ENCODE data around the gene ST8SIA5. TPM values are rescaled to one million over a fixed set of nuclear protein-coding genes. Genes with fewer than 3 reads are reported as not detected.
A peak's percentile ranks its signal among the peaks of the same experiment; 100 is the strongest.
"Not testable (repeated sequence)": the region's sequence is repeated elsewhere in the genome, so short reads cannot be mapped to it uniquely, and the experiment has no call there.

ST8SIA5 gene, protein sequence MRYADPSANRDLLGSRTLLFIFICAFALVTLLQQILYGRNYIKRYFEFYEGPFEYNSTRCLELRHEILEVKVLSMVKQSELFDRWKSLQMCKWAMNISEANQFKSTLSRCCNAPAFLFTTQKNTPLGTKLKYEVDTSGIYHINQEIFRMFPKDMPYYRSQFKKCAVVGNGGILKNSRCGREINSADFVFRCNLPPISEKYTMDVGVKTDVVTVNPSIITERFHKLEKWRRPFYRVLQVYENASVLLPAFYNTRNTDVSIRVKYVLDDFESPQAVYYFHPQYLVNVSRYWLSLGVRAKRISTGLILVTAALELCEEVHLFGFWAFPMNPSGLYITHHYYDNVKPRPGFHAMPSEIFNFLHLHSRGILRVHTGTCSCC
- under 1 TPM in 1 of 3 donors, not detected in 2; 0.13 TPM for total RNA-seq

DNA sequence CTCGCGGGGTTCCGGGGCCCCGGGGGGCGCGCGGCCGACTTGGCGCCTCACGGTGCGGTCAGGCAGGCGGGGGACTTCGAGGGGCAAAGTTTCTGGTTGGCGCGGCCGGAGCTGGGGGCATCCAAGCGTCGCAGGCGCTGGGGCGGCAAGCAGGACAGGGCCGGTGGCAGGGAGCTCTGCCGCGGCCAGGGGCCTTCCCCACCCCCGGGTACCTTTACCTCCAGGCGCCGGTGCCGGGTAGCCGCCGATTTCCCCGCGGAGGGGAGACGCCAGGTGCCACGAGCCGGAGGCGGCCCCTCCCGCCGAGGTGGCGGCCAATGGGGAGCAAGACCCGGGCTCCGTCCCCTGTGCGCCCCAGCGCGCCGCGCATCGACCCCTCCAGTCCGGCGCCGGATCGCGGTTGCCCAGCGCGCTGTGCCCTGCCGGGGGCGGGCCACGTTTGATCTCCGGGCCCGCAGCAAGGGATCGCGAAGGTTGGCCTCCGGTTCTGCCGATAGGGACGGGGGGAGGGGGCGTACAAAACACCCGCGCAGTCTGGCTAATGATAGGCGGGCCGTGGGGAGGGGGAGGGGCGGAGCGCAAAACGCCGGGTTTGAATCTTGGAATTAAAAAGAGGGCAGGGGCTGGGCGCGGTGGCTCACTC lies at the start of gene ST8SIA5:
Gene ST8SIA5, minus strand, starts transcription at position 495 of the 643 bp plus-strand sequence. CDS start 545 bp downstream, outside the sequence.
- no peak for DNase-seq
- Mint-ChIP-seq H3K4me3 (peak within 1 kb of the TSS; percentile 26), H3K9me3 (no peaks in the 10 kb centered on the region), H3K36me3 (ENCODE audit: insufficient read depth) (no peaks in the 10 kb centered on the region), H3K27me3 (ENCODE audit: low read depth) (peaks cover 69% of the 10 kb centered on the region), H3K4me1 (ENCODE audit: low read depth) (peaks cover 10% of the 10 kb centered on the region)
- peak in 1 of 2 donors; percentile 23 for ATAC-seq

- not testable (repeated sequence) for H3K4me1 Mint-ChIP-seq (ENCODE audit: low read depth); ATAC-seq; DNase-seq; H3K27me3 Mint-ChIP-seq (ENCODE audit: low read depth); H3K36me3 Mint-ChIP-seq (ENCODE audit: insufficient read depth); H3K9me3 Mint-ChIP-seq; H3K4me3 Mint-ChIP-seq
Observed at GRCh38 chr18:46795945-46796344, 39.1 kb upstream of the ST8SIA5 start.

GRCh38 chr18:46794607-46795006 lies 37.8 kb upstream of the ST8SIA5 start:
- Mint-ChIP-seq H3K4me3 (no peak overlapping the region), H3K27me3 (ENCODE audit: low read depth) (no peaks in the 10 kb centered on the region), H3K4me1 (ENCODE audit: low read depth) (no peaks in the 10 kb centered on the region), H3K9me3 (peaks cover 7% of the 10 kb centered on the region), H3K36me3 (ENCODE audit: insufficient read depth) (peaks cover 8% of the 10 kb centered on the region)
- DNase-seq (no peak), ATAC-seq (no peak)

- ATAC-seq (no peak), DNase-seq (no peak)
- Mint-ChIP-seq H3K9me3 (peaks cover 7% of the 10 kb centered on the region), H3K36me3 (ENCODE audit: insufficient read depth) (peaks cover 8% of the 10 kb centered on the region), H3K4me3 (no peak overlapping the region), H3K27me3 (ENCODE audit: low read depth) (no peaks in the 10 kb centered on the region), H3K4me1 (ENCODE audit: low read depth) (no peaks in the 10 kb centered on the region)
Observed at GRCh38 chr18:46793565-46793964, 36.7 kb upstream of the ST8SIA5 start.

DNA sequence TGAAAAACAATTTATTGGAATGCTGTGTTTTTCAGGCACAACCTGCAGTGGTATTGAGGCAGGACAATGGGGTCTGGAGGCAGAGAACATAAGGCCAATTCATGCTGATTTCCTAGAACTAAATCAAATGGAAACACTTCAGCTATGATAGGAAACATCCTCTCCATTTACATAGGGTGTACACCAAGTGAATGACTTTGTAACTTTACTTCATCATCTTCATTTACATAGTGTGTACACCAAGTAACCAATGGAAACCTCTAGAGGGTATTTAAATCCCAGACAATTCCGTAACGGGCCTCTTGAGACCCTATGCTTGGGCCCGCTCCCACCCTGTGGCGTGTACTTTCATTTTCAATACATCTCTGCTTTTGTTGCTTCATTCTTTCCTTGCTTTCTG lies 32.2 kb upstream of the ST8SIA5 start:
- DNase-seq: no peak
- no peak overlapping the region for H3K4me3 Mint-ChIP-seq
- no peaks in the 10 kb centered on the region for H3K4me1 Mint-ChIP-seq (ENCODE audit: low read depth)
- H3K27me3 Mint-ChIP-seq (ENCODE audit: low read depth): peaks cover 4% of the 10 kb centered on the region
- no peak for ATAC-seq
- no peaks in the 10 kb centered on the region for H3K36me3 Mint-ChIP-seq (ENCODE audit: insufficient read depth)
- peaks cover 11% of the 10 kb centered on the region for H3K9me3 Mint-ChIP-seq

GRCh38 chr18:46787674-46788073 lies 30.8 kb upstream of the ST8SIA5 start:
- Mint-ChIP-seq H3K4me1 (ENCODE audit: low read depth) (no peaks in the 10 kb centered on the region), H3K36me3 (ENCODE audit: insufficient read depth) (no peaks in the 10 kb centered on the region), H3K4me3 (no peak overlapping the region), H3K27me3 (ENCODE audit: low read depth) (peaks cover 4% of the 10 kb centered on the region), H3K9me3 (peaks cover 11% of the 10 kb centered on the region)
- no peak for ATAC-seq
- DNase-seq: no peak

DNA sequence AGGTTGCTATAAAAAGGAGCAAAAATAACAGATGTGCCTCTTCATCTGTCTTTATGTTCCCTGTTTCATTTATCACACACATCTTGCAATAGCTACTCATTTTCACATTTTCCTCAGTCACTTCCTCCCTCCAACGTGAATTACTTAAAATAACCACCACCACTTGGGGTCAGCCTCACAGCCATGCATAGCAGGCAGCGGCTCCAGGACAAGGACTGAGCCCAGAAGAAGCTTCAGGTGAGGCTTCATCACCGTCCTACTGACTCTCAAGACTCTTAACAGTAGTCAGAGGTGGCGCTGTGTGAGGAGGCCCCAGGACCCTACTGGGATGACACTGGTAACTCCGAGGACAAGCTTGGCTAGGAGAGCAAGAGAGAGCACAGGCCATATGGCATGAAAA lies 15.5 kb upstream of the ST8SIA5 start:
- Mint-ChIP-seq H3K36me3 (ENCODE audit: insufficient read depth) (no peaks in the 10 kb centered on the region), H3K9me3 (no peaks in the 10 kb centered on the region), H3K27me3 (ENCODE audit: low read depth) (peaks cover 4% of the 10 kb centered on the region), H3K4me3 (no peak overlapping the region), H3K4me1 (ENCODE audit: low read depth) (no peaks in the 10 kb centered on the region)
- DNase-seq (no peak), ATAC-seq (no peak)

DNA sequence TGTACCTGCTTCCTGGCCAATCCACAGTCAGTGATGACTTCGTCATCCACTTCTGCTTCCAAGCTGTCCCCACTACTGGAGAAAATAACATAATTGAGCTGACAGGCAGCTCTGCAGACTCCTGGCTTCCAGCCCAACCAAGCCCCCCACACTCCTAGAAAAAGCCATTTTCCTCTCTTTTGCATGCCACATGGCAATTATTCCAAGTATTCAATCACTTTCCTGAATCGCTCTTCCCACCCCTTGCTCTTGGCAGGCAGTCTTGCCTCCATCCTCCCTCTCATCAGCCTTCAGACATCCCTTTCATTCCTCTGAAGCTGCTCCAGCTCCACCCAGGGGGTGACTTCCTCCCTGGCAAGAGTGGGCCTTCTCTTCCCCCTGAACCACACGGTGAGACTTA lies 14.3 kb upstream of the ST8SIA5 start:
- DNase-seq (no peak), ATAC-seq (no peak)
- peaks cover 6% of the 10 kb centered on the region for H3K27me3 Mint-ChIP-seq (ENCODE audit: low read depth)
- no peak overlapping the region for H3K4me3 Mint-ChIP-seq
- H3K36me3 Mint-ChIP-seq (ENCODE audit: insufficient read depth): no peaks in the 10 kb centered on the region
- no peaks in the 10 kb centered on the region for H3K4me1 Mint-ChIP-seq (ENCODE audit: low read depth)
- H3K9me3 Mint-ChIP-seq: no peaks in the 10 kb centered on the region

- no peaks in the 10 kb centered on the region for H3K9me3 Mint-ChIP-seq
- DNase-seq (no peak), ATAC-seq (no peak)
- H3K4me3 Mint-ChIP-seq: no peak overlapping the region
- H3K36me3 Mint-ChIP-seq (ENCODE audit: insufficient read depth): no peaks in the 10 kb centered on the region
- H3K4me1 Mint-ChIP-seq (ENCODE audit: low read depth): no peaks in the 10 kb centered on the region
- peaks cover 6% of the 10 kb centered on the region for H3K27me3 Mint-ChIP-seq (ENCODE audit: low read depth)
Observed at GRCh38 chr18:46770708-46771107, 13.9 kb upstream of the ST8SIA5 start.

DNA sequence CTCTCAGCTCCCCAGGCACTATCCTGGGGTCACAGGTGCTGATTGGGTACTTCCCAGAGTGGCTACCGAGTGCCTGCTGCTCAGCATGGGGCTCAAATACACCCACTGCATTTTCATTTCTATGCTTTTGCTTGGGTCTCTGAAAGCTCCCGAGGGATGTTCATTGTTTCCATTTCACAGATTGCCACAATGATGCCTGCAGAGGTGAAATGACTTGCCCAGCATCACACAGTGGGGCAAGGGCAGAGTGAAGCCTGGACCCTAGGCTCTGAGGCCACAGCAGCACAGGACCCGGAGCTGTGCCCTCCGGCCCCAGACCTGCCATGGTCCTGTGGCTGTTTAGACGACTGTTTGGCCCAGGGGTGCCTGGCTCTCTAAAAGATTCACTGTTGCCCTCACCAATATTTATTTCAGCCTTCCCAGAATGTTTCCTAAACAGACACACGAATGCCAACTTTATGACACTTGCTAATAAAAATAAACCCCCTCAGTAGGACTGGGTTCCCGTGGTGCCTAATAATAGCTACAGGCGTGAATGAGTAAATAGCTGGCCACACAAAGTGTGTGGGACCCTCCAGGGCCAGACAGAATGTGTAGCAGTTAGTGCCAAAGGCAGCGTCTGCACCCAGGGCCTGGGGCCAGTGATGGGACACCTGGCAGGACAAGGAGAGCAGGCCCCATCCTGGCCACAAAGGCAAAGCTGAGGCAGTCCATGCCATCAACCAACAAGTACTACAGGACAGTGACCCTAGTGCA lies 11.5 kb upstream of the ST8SIA5 start:
- DNase-seq (no peak), ATAC-seq (no peak)
- H3K36me3 Mint-ChIP-seq (ENCODE audit: insufficient read depth): no peaks in the 10 kb centered on the region
- H3K4me1 Mint-ChIP-seq (ENCODE audit: low read depth): no peaks in the 10 kb centered on the region
- no peaks in the 10 kb centered on the region for H3K9me3 Mint-ChIP-seq
- H3K27me3 Mint-ChIP-seq (ENCODE audit: low read depth): peaks cover 18% of the 10 kb centered on the region
- no peak overlapping the region for H3K4me3 Mint-ChIP-seq

DNA sequence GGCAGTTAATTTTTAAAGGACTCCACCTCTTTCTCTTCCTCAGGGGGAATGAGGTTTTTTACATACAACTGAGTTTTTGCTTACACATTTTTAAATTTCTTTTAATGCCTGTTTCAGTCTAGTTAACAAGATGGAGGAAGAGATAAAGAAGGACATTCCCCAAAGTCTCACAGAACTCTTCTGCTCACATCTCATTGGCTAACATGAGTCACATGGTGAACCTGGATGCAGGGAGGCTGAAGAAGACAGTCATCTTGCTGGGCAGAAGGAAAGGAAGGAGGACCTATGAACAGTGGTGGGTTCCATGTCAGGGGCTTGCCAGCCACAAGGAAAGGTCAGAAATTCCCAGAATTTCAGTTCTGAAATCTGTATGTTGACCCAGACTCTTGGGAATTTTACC lies 10.4 kb upstream of the ST8SIA5 start:
- Mint-ChIP-seq H3K36me3 (ENCODE audit: insufficient read depth) (no peaks in the 10 kb centered on the region), H3K4me3 (no peak overlapping the region), H3K9me3 (no peaks in the 10 kb centered on the region), H3K4me1 (ENCODE audit: low read depth) (no peaks in the 10 kb centered on the region), H3K27me3 (ENCODE audit: low read depth) (peaks cover 24% of the 10 kb centered on the region)
- ATAC-seq (no peak), DNase-seq (no peak)

GRCh38 chr18:46764586-46764985 lies 7.7 kb upstream of the ST8SIA5 start:
- ATAC-seq: no peak

GRCh38 chr18:46761059-46761769 lies 4.4 kb upstream of the ST8SIA5 start:
- H3K36me3 Mint-ChIP-seq (ENCODE audit: insufficient read depth): no peaks in the 10 kb centered on the region
- ATAC-seq (no peak), DNase-seq (no peak)
- H3K4me1 Mint-ChIP-seq (ENCODE audit: low read depth): peaks cover 5% of the 10 kb centered on the region
- no peak overlapping the region for H3K4me3 Mint-ChIP-seq
- H3K27me3 Mint-ChIP-seq (ENCODE audit: low read depth): peaks cover 58% of the 10 kb centered on the region
- H3K9me3 Mint-ChIP-seq: no peaks in the 10 kb centered on the region

More at GRCh38 chr18:46764586-46764985, 7.7 kb upstream of the ST8SIA5 start:
- DNase-seq: no peak
- no peaks in the 10 kb centered on the region for H3K9me3 Mint-ChIP-seq
- H3K27me3 Mint-ChIP-seq (ENCODE audit: low read depth): peaks cover 38% of the 10 kb centered on the region
- no peak overlapping the region for H3K4me3 Mint-ChIP-seq
- no peaks in the 10 kb centered on the region for H3K4me1 Mint-ChIP-seq (ENCODE audit: low read depth)
- no peaks in the 10 kb centered on the region for H3K36me3 Mint-ChIP-seq (ENCODE audit: insufficient read depth)

DNA sequence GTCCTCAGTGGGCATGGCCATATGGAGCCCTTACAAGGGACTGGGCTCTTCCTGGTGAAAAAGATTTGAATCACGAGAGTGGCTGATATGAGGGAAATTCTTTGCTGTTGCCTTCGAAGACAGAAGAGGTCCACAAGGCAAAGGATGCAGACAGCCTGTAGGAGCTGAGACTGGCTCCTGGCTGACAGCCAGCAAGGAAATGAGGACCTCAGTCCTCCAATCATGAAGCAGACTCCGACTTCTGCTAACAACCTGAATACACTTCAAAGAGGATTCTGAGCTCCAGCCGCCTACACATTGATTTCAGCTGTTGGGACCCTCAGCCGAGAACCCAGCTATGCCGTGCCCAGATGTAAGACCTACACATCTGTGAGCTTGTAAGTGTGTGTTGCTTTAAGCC lies 3.0 kb upstream of the ST8SIA5 start:
- Mint-ChIP-seq H3K4me1 (ENCODE audit: low read depth) (peaks cover 8% of the 10 kb centered on the region), H3K9me3 (no peaks in the 10 kb centered on the region), H3K36me3 (ENCODE audit: insufficient read depth) (no peaks in the 10 kb centered on the region), H3K27me3 (ENCODE audit: low read depth) (peaks cover 65% of the 10 kb centered on the region), H3K4me3 (no peak overlapping the region)
- DNase-seq (no peak), ATAC-seq (no peak)

All from activated T-cell treated with anti-CD3 and anti-CD28 coated beads, Interleukin-2, amount 50 U/mL, for 4 hours (primary cell).